Stimulated activated naive CD8-positive, alpha-beta T cell treated with anti-CD3 and anti-CD28 coated beads, Interleukin-15, amount 100 ng/mL, for 72 hours (primary cell): Measurements from ENCODE around the gene HOXD8.
A peak's percentile ranks its signal among the peaks of the same experiment; 100 is the strongest.

Source experiments
- ATAC-seq: fragments of 150-1000 bp; cut with Tn5 transposase; 2 replicates; pipeline ENCODE4 v1.10.0; 2021; ENCODE audit warnings: mild to moderate bottlenecking, moderate library complexity
- DNase-seq, 2 donors: peaks; one replicate each; pipeline ENCODE4 v3.0.0; 2021 to 2022
- H3K27ac Mint-ChIP-seq, 2 donors: one replicate each; pipeline ENCODE4 v1.8.0; 2022; ENCODE audit warnings: mild to moderate bottlenecking in 2 of 2, mixed read lengths in 2 of 2, moderate library complexity in 2 of 2
- H3K27me3 Mint-ChIP-seq: one replicate; pipeline ENCODE4 v1.8.0; 2022; ENCODE audit warnings: mixed read lengths
- H3K4me1 Mint-ChIP-seq: one replicate; pipeline ENCODE4 v1.8.0; 2022; ENCODE audit warnings: mild to moderate bottlenecking, mixed read lengths
- H3K4me3 Mint-ChIP-seq, 2 donors: one replicate each; pipeline ENCODE4 v1.8.0; 2022; ENCODE audit warnings: mild to moderate bottlenecking in 2 of 2, mixed read lengths in 2 of 2, moderate library complexity in 1 of 2
- H3K9me3 Mint-ChIP-seq, 2 donors: one replicate each; pipeline ENCODE4 v1.8.0; 2022; ENCODE audit warnings: mixed read lengths in 2 of 2

The HOXD8 gene

DNA sequence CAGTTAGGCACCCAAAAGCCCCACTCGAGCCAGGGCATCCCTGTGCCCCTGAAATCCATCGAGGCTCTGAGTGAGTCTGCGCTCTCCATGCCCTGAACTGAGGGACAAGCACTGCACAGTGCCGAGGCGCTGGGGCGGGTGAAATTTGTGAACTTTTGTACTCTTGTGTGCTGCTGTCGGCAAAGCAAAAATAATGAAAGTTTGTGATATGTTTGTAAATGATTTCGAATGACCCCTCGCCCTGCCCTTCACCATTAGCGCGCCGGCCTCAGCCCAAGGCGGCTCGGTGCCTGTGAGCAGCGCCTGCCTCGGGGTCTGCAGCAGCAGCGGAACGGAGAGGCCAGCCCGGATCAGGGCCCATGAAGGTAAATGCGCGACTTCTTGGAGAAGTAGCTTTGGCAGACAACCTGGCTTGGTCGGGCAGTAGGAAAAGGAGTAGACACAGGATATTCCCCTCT lies 20.0 kb downstream of the HOXD8 start:
- Mint-ChIP-seq H3K27ac (no peak overlapping the region), H3K9me3 (no peaks in the 10 kb centered on the region), H3K4me3 (no peak overlapping the region), H3K27me3 (peaks cover 99% of the 10 kb centered on the region), H3K4me1 (peaks cover 14% of the 10 kb centered on the region)
- DNase-seq (no peak), ATAC-seq (no peak)

- Mint-ChIP-seq H3K27me3 (peaks cover 99% of the 10 kb centered on the region), H3K9me3 (no peaks in the 10 kb centered on the region), H3K27ac (no peak overlapping the region), H3K4me3 (no peak overlapping the region), H3K4me1 (peaks cover 14% of the 10 kb centered on the region)
- ATAC-seq (no peak), DNase-seq (no peak)
These were observed 20.6 kb downstream of the HOXD8 start for GRCh38 chr2:176149939-176150583.

- Mint-ChIP-seq H3K27me3 (peaks cover 99% of the 10 kb centered on the region), H3K4me1 (peaks cover 14% of the 10 kb centered on the region), H3K4me3 (no peak overlapping the region), H3K9me3 (no peaks in the 10 kb centered on the region), H3K27ac (no peak overlapping the region)
- ATAC-seq (no peak), DNase-seq (no peak)
These were observed 21.3 kb downstream of the HOXD8 start for GRCh38 chr2:176150584-176151441.

GRCh38 chr2:176151442-176152287 lies 22.2 kb downstream of the HOXD8 start, which contains the start of gene HOXD4:
Gene HOXD4, plus strand, starts transcription at chr2:176151550. Its CDS starts 84 bp downstream, at chr2:176151634.
- peak; percentile 24 for ATAC-seq
- no peaks in the 10 kb centered on the region for H3K9me3 Mint-ChIP-seq
- peaks cover 99% of the 10 kb centered on the region for H3K27me3 Mint-ChIP-seq
- DNase-seq: no peak
- H3K4me3 Mint-ChIP-seq: peak within 1 kb of the TSS; percentile 57 to 63
- no peak within 1 kb of the TSS for H3K27ac Mint-ChIP-seq
- H3K4me1 Mint-ChIP-seq: peaks cover 14% of the 10 kb centered on the region

DNA sequence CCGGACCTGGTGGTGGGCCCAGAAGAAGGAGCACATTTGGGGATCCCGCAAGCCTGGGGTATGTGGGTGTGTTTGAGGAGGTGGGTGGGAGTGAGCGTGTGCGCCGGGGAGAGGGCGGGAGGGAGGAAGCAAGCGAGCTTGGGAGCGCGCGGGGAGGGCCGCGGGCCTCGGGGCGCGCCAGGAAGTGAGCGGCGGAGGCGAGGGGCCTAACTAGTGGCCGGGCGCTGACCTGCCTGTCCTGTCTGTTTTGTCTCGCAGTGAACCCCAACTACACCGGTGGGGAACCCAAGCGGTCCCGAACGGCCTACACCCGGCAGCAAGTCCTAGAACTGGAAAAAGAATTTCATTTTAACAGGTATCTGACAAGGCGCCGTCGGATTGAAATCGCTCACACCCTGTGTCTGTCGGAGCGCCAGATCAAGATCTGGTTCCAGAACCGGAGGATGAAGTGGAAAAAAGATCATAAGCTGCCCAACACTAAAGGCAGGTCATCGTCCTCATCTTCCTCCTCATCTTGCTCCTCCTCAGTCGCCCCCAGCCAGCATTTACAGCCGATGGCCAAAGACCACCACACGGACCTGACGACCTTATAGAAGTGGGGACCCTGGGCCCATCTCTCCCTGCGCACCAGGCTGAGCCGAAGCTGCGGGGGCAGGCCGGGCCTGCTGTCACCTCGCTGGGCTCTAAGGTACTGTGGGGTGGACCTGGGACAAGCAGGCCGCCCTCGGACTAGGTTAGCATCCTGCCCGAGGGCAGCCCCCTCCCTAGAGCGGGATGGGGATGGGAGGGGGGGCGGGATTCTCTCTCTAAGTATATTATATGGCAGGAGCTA lies 23.1 kb downstream of the HOXD8 start:
- DNase-seq (no peak), ATAC-seq (peak; percentile 29)
- Mint-ChIP-seq H3K9me3 (no peaks in the 10 kb centered on the region), H3K27ac (no peak overlapping the region), H3K27me3 (peaks cover 99% of the 10 kb centered on the region), H3K4me1 (peaks cover 19% of the 10 kb centered on the region), H3K4me3 (peak overlapping the region; percentile 57 to 63)

DNA sequence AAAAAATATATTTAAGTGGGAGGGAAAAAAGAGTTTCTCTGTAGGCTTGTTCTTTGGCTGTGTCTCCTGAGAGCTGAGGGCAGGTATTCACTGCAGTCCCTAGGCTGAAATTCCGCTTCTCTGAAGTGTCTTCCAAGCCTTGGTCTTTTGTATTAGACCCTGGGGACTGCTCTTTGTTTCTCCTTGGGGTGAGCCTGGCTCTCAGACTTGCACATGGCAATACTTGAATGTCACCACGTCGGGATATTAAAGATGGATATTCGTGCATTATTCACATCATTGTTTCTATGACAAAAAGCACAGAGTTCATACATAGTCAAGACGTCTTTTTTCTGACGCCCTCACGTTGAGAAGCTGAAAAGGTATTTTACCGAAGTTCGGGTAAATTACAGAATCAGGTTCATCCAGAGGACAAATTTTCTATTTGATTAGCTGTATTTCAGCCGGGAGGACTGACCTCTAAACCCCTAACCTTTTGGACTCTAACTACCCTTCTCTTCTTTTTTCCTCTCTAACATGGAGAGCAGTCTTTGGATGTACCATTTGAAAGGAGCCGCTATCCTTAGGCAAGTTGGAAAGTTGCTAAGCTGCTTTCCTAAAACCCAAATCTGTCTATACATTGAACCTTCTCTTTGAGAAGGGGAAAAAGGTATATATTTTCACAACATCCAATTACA lies 25.2 kb downstream of the HOXD8 start:
- Mint-ChIP-seq H3K4me1 (peaks cover 29% of the 10 kb centered on the region), H3K27ac (no peak overlapping the region), H3K4me3 (no peak overlapping the region), H3K27me3 (peaks cover 99% of the 10 kb centered on the region), H3K9me3 (no peaks in the 10 kb centered on the region)
- DNase-seq (no peak), ATAC-seq (no peak)

GRCh38 chr2:176155356-176156044 lies 26.0 kb downstream of the HOXD8 start:
- no peak for DNase-seq
- no peak for ATAC-seq
- no peak overlapping the region for H3K27ac Mint-ChIP-seq
- no peak overlapping the region for H3K4me3 Mint-ChIP-seq
- H3K9me3 Mint-ChIP-seq: no peaks in the 10 kb centered on the region
- peaks cover 99% of the 10 kb centered on the region for H3K27me3 Mint-ChIP-seq
- peaks cover 30% of the 10 kb centered on the region for H3K4me1 Mint-ChIP-seq

DNA sequence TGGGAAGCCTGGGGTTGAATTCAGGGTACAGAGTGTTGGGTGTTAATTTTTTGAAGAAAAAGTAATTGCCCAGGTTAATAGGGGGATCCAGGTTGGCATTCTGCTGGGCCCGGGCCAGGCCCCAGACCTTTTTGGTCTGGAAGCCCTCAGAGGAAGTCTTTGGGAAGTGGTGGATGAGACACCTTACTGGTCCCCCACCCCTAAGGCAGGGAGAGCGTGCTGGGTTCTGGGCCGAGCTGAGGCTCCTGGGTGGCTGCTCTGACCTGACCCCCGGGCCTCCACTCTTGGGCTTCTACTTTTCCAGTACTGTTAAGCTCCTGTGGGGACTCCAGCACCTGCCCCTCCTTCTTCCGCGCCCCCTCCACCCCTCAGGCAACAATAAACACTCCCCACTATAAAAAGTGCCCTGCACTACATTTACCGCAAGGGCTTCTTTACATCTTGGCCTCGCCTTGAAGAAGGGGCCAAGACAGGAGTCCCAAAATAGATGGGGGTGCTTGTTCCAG lies 26.8 kb downstream of the HOXD8 start:
- DNase-seq (no peak), ATAC-seq (no peak)
- no peak overlapping the region for H3K4me3 Mint-ChIP-seq
- no peak overlapping the region for H3K27ac Mint-ChIP-seq
- H3K4me1 Mint-ChIP-seq: peaks cover 37% of the 10 kb centered on the region
- H3K9me3 Mint-ChIP-seq: no peaks in the 10 kb centered on the region
- peaks cover 99% of the 10 kb centered on the region for H3K27me3 Mint-ChIP-seq

DNA sequence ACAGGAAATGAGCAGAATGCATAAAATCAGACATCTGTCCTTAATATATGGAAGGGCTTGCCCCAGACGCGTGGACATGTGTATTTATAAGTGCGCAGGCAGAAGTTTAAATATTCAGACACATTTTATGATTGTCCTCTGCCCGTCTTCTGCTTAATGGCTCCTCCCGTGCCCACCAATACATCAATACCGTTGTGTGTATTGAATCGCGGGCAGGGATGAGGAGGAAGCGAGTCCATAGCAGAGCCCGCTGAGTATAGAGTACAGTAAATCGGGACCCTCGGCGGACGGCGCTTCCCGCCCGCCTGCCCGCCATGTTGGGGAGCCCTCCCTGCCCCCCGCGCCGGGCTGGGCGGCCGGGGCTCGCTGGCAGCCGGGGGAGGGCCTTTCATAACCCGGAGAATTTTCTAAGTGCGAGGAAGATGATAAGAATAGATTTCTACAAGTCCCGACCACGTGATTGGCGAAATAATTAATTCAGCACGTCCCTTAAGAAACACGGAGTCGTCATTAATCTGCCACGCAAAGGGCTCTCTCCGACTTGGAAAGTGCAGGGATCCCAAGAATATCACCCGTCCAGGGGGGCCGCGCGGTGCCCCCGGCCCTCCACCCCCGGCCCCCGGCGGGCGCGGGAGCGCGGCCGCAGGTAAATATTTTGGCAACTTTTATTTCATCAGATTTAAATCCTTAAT lies 27.4 kb downstream of the HOXD8 start, which contains the start of gene HOXD3:
TSS of gene HOXD3 (plus strand) at position 501 of the 692 bp plus-strand sequence. CDS start 11,808 bp downstream, outside the sequence.
- ATAC-seq (no peak), DNase-seq (no peak)
- H3K9me3 Mint-ChIP-seq: no peaks in the 10 kb centered on the region
- no peak within 1 kb of the TSS for H3K27ac Mint-ChIP-seq
- H3K4me3 Mint-ChIP-seq: peak within 1 kb of the TSS; percentile 59 to 68
- H3K4me1 Mint-ChIP-seq: peaks cover 43% of the 10 kb centered on the region
- peaks cover 99% of the 10 kb centered on the region for H3K27me3 Mint-ChIP-seq

GRCh38 chr2:176157499-176158185 lies 28.1 kb downstream of the HOXD8 start:
- no peak overlapping the region for H3K27ac Mint-ChIP-seq
- H3K4me1 Mint-ChIP-seq: peaks cover 43% of the 10 kb centered on the region

DNA sequence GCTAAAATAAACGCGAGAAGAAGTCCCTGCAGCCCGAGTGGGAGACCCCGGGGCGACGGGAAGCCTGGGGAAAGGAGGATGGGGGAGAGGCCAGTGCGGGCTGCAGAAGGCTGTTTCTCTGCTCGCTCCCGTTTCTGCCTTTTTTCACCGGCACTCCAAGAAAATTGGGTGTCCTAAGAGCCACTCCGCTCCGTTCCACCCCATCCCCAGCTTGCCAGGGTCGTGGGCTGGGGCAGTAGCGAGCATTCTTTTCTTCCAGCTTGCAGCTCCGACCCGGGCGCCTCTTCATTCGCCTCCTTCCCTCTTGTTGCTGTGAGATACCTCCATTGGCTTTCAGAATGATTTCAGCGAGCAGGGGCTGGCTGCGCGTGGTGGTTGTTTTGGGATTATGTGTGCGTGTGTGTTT lies 28.7 kb downstream of the HOXD8 start:
- peak overlapping the region; percentile 59 to 68 for H3K4me3 Mint-ChIP-seq
- H3K9me3 Mint-ChIP-seq: no peaks in the 10 kb centered on the region
- peaks cover 45% of the 10 kb centered on the region for H3K4me1 Mint-ChIP-seq
- DNase-seq (no peak), ATAC-seq (no peak)
- no peak overlapping the region for H3K27ac Mint-ChIP-seq
- peaks cover 99% of the 10 kb centered on the region for H3K27me3 Mint-ChIP-seq

More at GRCh38 chr2:176157499-176158185, 28.1 kb downstream of the HOXD8 start:
- no peak for DNase-seq
- H3K4me3 Mint-ChIP-seq: peak overlapping the region; percentile 59 to 68
- H3K9me3 Mint-ChIP-seq: no peaks in the 10 kb centered on the region
- no peak for ATAC-seq
- H3K27me3 Mint-ChIP-seq: peaks cover 99% of the 10 kb centered on the region

GRCh38 chr2:176158855-176159662 lies 29.6 kb downstream of the HOXD8 start:
- H3K9me3 Mint-ChIP-seq: no peaks in the 10 kb centered on the region
- DNase-seq (no peak), ATAC-seq (no peak)
- H3K4me1 Mint-ChIP-seq: peaks cover 54% of the 10 kb centered on the region
- peaks cover 100% of the 10 kb centered on the region for H3K27me3 Mint-ChIP-seq
- no peak overlapping the region for H3K27ac Mint-ChIP-seq
- peak overlapping the region in 1 of 2 donors; percentile 42 for H3K4me3 Mint-ChIP-seq
